Measurements from ENCODE around the gene TOR4A. TPM values are rescaled to one million over a fixed set of nuclear protein-coding genes. Genes with fewer than 3 reads are reported as not detected.

The TOR4A gene
- total and polyA plus RNA-seq, 9 of the 15 experiments (the other 6 are each of a cell fraction or from before 2014, with no cell fraction given): 3.9 to 49.2 (median 8.8) TPM

GRCh38 chr9:137294681-137295237, 17.2 kb downstream of the TOR4A start (continued):
- peak in 1 of 2 experiments; percentile 13 for TF ChIP-seq E2F6 (IDR thresholded peaks at IDR 0.05; ENCODE audit: borderline replicate concordance in 1 of 2, extremely low read depth in 1 of 2, insufficient read depth in 1 of 2, insufficient read length in 1 of 2, low read depth in 1 of 2, low read length in 1 of 2, poor library complexity in 1 of 2, severe bottlenecking in 1 of 2)

- CTCF ChIA-PET (ENCODE audit: low intra/inter-chr PET ratio): interaction anchor here (0.6 to 1.7 kb wide), 4 partner anchors 17 to 508 kb away, joined by 3 to 8 read pairs (median 4); partner anchors contain the start of gene TOR4A
- in situ Hi-C loops (cut with MboI) (no loop called here), intact Hi-C loops (cut with micrococcal nuclease) (no loop called here)
- Histone ChIP-seq H3K9ac (ENCODE audit: insufficient read depth in 1 of 2, low read depth in 2 of 2, low read length in 2 of 2) (peak overlapping the region; percentile 56 to 87; a peak in 3 of 4 replicates), H3K27me3 (ENCODE audit: control insufficient read depth in 2 of 2, insufficient read depth in 2 of 2, low read length in 2 of 2) (no peaks in the 10 kb centered on the region), H3K4me3 (peak overlapping the region; percentile 55), H3K9me3 (replicated peaks; ENCODE audit: control insufficient read depth, insufficient read depth, low read depth, low read length) (0 out of 2 replicates have a peak, but pooled peaks cover 1% of the 10 kb centered on the region), H2AFZ (ENCODE audit: low read depth, low read length) (peak overlapping the region; percentile 83), H3K36me3 (ENCODE audit: control insufficient read depth, insufficient read depth, low read length) (peaks cover 8% of the 10 kb centered on the region; the same call in 1 of the 3 replicates), H3K4me2 (ENCODE audit: insufficient read depth, low read length) (peak overlapping the region; percentile 49; the same call in 1 of the 2 replicates), H3K79me2 (ENCODE audit: control insufficient read depth, insufficient read depth, low read length) (peaks cover 14% of the 10 kb centered on the region), H3K4me1 (replicated peaks in 1 of 2; ENCODE audit: control insufficient read depth in 2 of 2, insufficient read depth in 2 of 2, low read length in 2 of 2) (peaks cover 21 to 55% of the 10 kb centered on the region in 2 experiments), H3K27ac (ENCODE audit: extremely low read depth, low read depth, low read length) (peak overlapping the region; percentile 62; the same call in 1 of the 3 replicates), H3K9me1 (ENCODE audit: control insufficient read depth, insufficient read depth, low read length) (no peaks in the 10 kb centered on the region), H4K20me1 (replicated peaks; ENCODE audit: control insufficient read depth, insufficient read depth, low read length) (peaks cover 6% of the 10 kb centered on the region)
- DNase-seq (ENCODE audit: extremely low read depth in 1 of 4, low spot score in 3 of 4) (peak; percentile 75 to 92 (median 88)), FAIRE-seq (no peak), ATAC-seq (peak; percentile 80)
- POLR2A ChIA-PET: no interaction called here
- 5% methylated on average over 21 of the region's 76 CpGs for WGBS (ENCODE audit: insufficient coverage, low coverage, missing lambda C conversion rate)
- no TSS peak for BruUV-seq (replicated peaks)
- TF ChIP-seq NONO (IDR thresholded peaks at IDR 0.05; ENCODE audit: low read depth in 2 of 2, low read length in 1 of 2): 0 out of 4 replicates have a peak, but pooled peaks of 1 of the 2 experiments have one; percentile 58
- TF ChIP-seq ZNF592 (IDR thresholded peaks at IDR 0.05): peak; percentile 59; the same call in 1 of the 2 replicates
- no peak for TF ChIP-seq HMBOX1 (IDR thresholded peaks at IDR 0.05)
- TF ChIP-seq SMAD4 (CRISPR knock-in tag; conservative IDR thresholded peaks at IDR 0.05): peak; percentile 79
- TF ChIP-seq THAP12 (CRISPR knock-in tag; IDR thresholded peaks at IDR 0.05): peak; percentile 66; the same call in 1 of the 2 replicates
Measured at GRCh38 chr9:137295238-137295811, 17.8 kb downstream of the TOR4A start.
